ENCODE results near the gene CD300LG. TPM values are rescaled to one million over a fixed set of nuclear protein-coding genes. Genes with fewer than 3 reads are reported as not detected.

The CD300LG gene
- total and polyA plus RNA-seq, 4 experiments from 2014 or later: not detected

DNA sequence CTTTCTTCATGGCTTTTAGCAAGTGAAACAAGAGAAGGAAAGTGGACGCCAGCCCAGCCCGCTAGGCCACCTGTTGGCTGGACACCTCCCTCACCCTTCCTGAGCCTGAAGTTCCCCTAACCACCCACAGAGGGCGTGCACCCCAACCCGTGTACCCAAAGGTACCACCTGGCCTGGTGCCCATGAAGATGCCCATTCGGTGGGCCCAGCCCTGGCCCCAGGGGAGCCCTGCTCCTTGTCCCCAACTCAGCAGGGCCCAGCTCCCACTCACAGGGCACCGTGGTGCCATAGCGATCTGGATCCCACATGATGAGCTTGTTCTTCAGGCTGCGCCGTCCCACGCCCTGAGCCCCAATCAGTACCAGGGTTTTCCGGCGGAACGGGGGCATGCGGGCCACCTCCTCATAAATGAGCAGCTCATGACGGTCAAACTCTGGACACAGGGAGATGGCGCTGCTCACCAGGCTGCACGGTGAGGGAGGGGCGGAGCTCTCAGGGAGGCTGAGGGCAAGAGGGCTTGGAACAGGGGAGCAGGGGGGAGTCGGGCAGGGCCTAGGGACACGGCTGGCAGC is 33.5 kb downstream of the CD300LG start:
- H3K27me3 Mint-ChIP-seq: peaks cover 1 to 3% of the 10 kb centered on the region in 2 donors
- intact Hi-C loops (cut with micrococcal nuclease): no loop called here
- POLR2A ChIA-PET (ENCODE audit: partially characterized antibody): no interaction called here
- H3K4me3 Mint-ChIP-seq: no peak overlapping the region
- H3K9me3 ChIP-seq (ENCODE audit: control insufficient read depth in 1 of 2, low read length in 2 of 2): no peaks in the 10 kb centered on the region
- no peaks in the 10 kb centered on the region for H3K9me3 Mint-ChIP-seq
- H3K27ac ChIP-seq (ENCODE audit: low read depth, low read length): no peak overlapping the region
- no peak overlapping the region for H3K27ac Mint-ChIP-seq
- DNase-seq: peak in 4 of 5 donors; percentile 33 to 57 (median 37)
- H3K36me3 ChIP-seq (ENCODE audit: insufficient read depth, low read length): no peaks in the 10 kb centered on the region
- no peaks in the 10 kb centered on the region for H3K4me1 ChIP-seq (ENCODE audit: insufficient read depth, low read length)
- H3K4me3 ChIP-seq (ENCODE audit: low read length in 2 of 2): no peak overlapping the region
- no peaks in the 10 kb centered on the region for H3K36me3 Mint-ChIP-seq
- H3K27me3 ChIP-seq (ENCODE audit: insufficient read depth, low read length): no peaks in the 10 kb centered on the region
- peaks cover 0 to 4% (median 0%) of the 10 kb centered on the region in 4 donors for H3K4me1 Mint-ChIP-seq
- CTCF ChIA-PET (ENCODE audit: partially characterized antibody): interaction anchor here (0.8 to 5.4 kb wide), 9 partner anchors 9 to 288 kb away, joined by 3 to 37 read pairs (median 5); no protein-coding TSS in a partner anchor

DNA sequence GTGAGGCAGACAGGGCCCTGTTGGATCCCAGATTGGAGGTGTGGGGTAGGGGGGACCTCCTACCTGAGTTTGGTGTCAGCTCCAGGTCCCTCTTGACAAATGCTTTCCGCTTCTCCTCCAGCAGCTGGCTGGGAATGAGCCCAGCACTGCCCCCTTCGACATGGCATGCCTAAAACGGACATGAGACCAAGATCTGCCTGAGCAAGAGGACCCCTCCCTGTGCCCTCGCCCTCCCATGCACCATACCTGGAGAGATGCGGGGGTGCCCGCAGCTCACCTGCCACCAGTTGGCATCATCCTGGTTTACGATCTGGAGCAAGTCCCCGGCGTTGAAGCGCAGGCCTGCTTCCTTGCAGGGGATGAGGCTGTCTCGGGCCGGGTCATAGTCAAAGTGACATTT is 34.2 kb downstream of the CD300LG start:
- Mint-ChIP-seq H3K4me1 (peaks cover 0 to 4% (median 0%) of the 10 kb centered on the region in 4 donors), H3K36me3 (no peaks in the 10 kb centered on the region), H3K4me3 (no peak overlapping the region), H3K27ac (no peak overlapping the region), H3K27me3 (peaks cover 1 to 3% of the 10 kb centered on the region in 2 donors), H3K9me3 (no peaks in the 10 kb centered on the region)
- Histone ChIP-seq H3K9me3 (ENCODE audit: control insufficient read depth in 1 of 2, low read length in 2 of 2) (no peaks in the 10 kb centered on the region), H3K27ac (ENCODE audit: low read depth, low read length) (no peak overlapping the region), H3K36me3 (ENCODE audit: insufficient read depth, low read length) (no peaks in the 10 kb centered on the region), H3K27me3 (ENCODE audit: insufficient read depth, low read length) (no peaks in the 10 kb centered on the region), H3K4me1 (ENCODE audit: insufficient read depth, low read length) (no peaks in the 10 kb centered on the region), H3K4me3 (ENCODE audit: low read length in 2 of 2) (no peak overlapping the region)
- intact Hi-C loops (cut with micrococcal nuclease): no loop called here
- POLR2A ChIA-PET (ENCODE audit: partially characterized antibody): no interaction called here
- no peak for DNase-seq
- CTCF ChIA-PET (ENCODE audit: partially characterized antibody): interaction anchor here (1.1 to 5.4 kb wide), 7 partner anchors 8 to 287 kb away, joined by 4 to 37 read pairs (median 33); no protein-coding TSS in a partner anchor

DNA sequence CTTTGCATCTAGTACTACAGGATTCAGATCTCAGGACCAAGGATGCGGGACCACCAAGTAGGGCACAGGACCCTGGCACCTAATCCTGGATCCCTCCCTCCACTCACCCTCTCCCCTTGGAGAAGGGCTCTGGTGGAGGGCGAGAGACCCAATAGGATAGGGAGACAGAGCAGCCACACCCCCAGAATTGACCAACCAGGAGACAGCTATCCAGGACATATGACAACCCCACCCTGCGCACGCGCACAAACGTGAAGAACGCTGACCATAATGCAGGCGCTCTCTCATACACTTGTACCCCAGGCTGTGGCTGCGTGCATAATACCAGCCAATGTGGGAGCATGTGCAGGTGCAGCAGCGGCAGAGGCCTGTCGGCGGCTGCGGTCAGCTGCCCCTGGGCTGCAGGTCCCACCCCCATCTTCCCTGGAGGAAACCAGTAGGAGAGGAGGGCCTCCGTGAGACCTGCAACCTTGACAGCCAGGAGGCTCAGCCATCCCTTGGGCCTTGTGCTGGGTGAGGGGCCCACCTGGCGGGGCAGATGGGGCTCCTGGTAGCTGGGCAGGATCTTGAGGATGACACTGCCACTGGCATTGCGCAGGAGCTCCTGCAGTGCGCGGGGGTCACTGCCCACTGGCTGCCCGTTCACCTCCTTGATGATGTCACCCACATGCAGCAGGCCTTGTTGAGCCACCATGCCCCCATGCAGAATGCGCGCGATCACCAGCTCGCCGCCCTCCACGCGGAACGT is 35.0 kb downstream of the CD300LG start:
- H3K9me3 Mint-ChIP-seq: no peaks in the 10 kb centered on the region

DNA sequence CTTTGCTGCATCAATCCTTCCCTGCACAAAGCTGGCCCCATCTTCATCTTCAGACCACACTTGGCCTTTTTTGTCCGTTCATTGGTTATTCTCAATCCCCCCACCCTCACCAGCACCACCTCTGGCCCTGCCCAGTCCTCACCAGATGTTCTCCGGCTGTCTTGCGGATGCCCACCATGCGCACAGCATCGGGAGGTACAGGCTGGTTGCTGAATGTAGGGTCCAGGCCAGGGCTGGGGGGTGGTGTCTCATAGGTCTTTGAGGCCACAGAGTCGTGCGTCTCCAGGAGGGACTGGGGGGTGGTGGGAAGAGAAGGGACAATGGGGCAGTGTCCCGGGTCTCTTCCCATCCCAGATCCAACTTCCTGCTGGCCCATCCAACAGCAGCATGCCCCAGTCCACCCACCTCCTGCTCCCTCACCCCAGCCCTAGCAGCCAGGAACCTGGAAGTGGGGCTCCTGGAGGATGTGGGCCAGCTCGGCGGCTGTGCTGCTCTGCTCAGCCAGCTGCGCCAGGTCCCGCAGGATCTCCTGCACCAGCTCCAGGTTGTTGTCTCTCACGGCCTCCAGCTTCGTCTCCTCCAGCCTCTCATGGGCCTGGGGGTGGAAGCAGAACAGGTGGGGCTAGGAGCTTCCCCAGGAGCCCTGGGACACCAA is 35.9 kb downstream of the CD300LG start:
- Mint-ChIP-seq H3K4me3 (no peak overlapping the region), H3K27me3 (peaks cover 3 to 5% of the 10 kb centered on the region in 2 donors), H3K36me3 (no peaks in the 10 kb centered on the region), H3K27ac (no peak overlapping the region), H3K4me1 (peaks cover 0 to 4% (median 0%) of the 10 kb centered on the region in 4 donors), H3K9me3 (no peaks in the 10 kb centered on the region)
- no peaks in the 10 kb centered on the region for H3K27me3 ChIP-seq (ENCODE audit: insufficient read depth, low read length)
- DNase-seq: no peak
- no peaks in the 10 kb centered on the region for H3K4me1 ChIP-seq (ENCODE audit: insufficient read depth, low read length)
- no peak overlapping the region for H3K4me3 ChIP-seq (ENCODE audit: low read length in 2 of 2)
- no peaks in the 10 kb centered on the region for H3K36me3 ChIP-seq (ENCODE audit: insufficient read depth, low read length)
- intact Hi-C loops (cut with micrococcal nuclease): no loop called here
- ChIA-PET CTCF (ENCODE audit: partially characterized antibody) (interaction anchor here (1.0 kb wide), 1 partner anchor 45 kb away, joined by 3 read pairs; no protein-coding TSS in a partner anchor), POLR2A (ENCODE audit: partially characterized antibody) (no interaction called here)
- H3K27ac ChIP-seq (ENCODE audit: low read depth, low read length): no peak overlapping the region
- no peaks in the 10 kb centered on the region for H3K9me3 ChIP-seq (ENCODE audit: control insufficient read depth in 1 of 2, low read length in 2 of 2)

More for the DNA sequence above, 35.0 kb downstream of the CD300LG start:
- Mint-ChIP-seq H3K4me1 (peaks cover 0 to 4% (median 0%) of the 10 kb centered on the region in 4 donors), H3K27me3 (peaks cover 3 to 5% of the 10 kb centered on the region in 2 donors), H3K36me3 (no peaks in the 10 kb centered on the region), H3K4me3 (peak overlapping the region in 1 of 8 donors; percentile 63), H3K27ac (no peak overlapping the region)
- intact Hi-C loops (cut with micrococcal nuclease): no loop called here
- no peaks in the 10 kb centered on the region for H3K36me3 ChIP-seq (ENCODE audit: insufficient read depth, low read length)
- no peaks in the 10 kb centered on the region for H3K4me1 ChIP-seq (ENCODE audit: insufficient read depth, low read length)
- H3K9me3 ChIP-seq (ENCODE audit: control insufficient read depth in 1 of 2, low read length in 2 of 2): no peaks in the 10 kb centered on the region
- ChIA-PET CTCF (ENCODE audit: partially characterized antibody) (interaction anchor here (1.0 to 5.4 kb wide), 3 partner anchors 12 to 113 kb away, joined by 3 to 33 read pairs (median 33); no protein-coding TSS in a partner anchor), POLR2A (ENCODE audit: partially characterized antibody) (no interaction called here)
- H3K27me3 ChIP-seq (ENCODE audit: insufficient read depth, low read length): no peaks in the 10 kb centered on the region
- DNase-seq: no peak
- H3K4me3 ChIP-seq (ENCODE audit: low read length in 2 of 2): no peak overlapping the region
- no peak overlapping the region for H3K27ac ChIP-seq (ENCODE audit: low read depth, low read length)

DNA sequence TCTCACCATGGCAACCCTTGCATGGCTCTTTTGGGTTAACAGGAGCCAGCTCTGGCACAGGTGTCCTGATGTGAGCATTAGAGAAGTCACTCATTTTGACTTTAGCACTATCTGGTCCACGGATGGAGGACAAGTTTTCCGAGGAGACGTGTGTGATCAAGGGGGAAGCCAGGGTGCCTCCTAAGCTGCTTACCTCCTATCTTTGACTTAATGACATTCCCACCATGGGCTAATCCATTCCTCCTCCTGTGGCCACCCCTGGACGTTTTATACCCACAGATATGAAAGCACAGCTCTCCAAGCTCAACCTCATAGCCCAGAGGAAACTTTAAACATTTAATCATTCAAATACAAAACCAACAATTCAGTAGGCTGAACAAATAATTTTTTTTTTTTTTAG is 41.6 kb downstream of the CD300LG start:
- H3K4me3 Mint-ChIP-seq: no peak overlapping the region
- H3K36me3 ChIP-seq (ENCODE audit: insufficient read depth, low read length): no peaks in the 10 kb centered on the region
- no peaks in the 10 kb centered on the region for H3K4me1 ChIP-seq (ENCODE audit: insufficient read depth, low read length)
- CTCF ChIA-PET (ENCODE audit: partially characterized antibody): interaction anchor here (0.6 to 2.7 kb wide), 3 partner anchors 10 to 82 kb away, joined by 3 to 14 read pairs (median 3); no protein-coding TSS in a partner anchor
- peaks cover 4 to 6% of the 10 kb centered on the region in 2 donors for H3K27me3 Mint-ChIP-seq
- no peaks in the 10 kb centered on the region for H3K9me3 ChIP-seq (ENCODE audit: control insufficient read depth in 1 of 2, low read length in 2 of 2)
- H3K4me3 ChIP-seq (ENCODE audit: low read length in 2 of 2): no peak overlapping the region
- H3K36me3 Mint-ChIP-seq: no peaks in the 10 kb centered on the region
- peak overlapping the region in 1 of 7 donors; percentile 26 for H3K27ac Mint-ChIP-seq
- no peaks in the 10 kb centered on the region for H3K27me3 ChIP-seq (ENCODE audit: insufficient read depth, low read length)
- POLR2A ChIA-PET (ENCODE audit: partially characterized antibody): no interaction called here
- DNase-seq: no peak
- H3K9me3 Mint-ChIP-seq: no peaks in the 10 kb centered on the region
- H3K4me1 Mint-ChIP-seq: no peaks in the 10 kb centered on the region
- H3K27ac ChIP-seq (ENCODE audit: low read depth, low read length): no peak overlapping the region
- intact Hi-C loops (cut with micrococcal nuclease): no loop called here

DNA sequence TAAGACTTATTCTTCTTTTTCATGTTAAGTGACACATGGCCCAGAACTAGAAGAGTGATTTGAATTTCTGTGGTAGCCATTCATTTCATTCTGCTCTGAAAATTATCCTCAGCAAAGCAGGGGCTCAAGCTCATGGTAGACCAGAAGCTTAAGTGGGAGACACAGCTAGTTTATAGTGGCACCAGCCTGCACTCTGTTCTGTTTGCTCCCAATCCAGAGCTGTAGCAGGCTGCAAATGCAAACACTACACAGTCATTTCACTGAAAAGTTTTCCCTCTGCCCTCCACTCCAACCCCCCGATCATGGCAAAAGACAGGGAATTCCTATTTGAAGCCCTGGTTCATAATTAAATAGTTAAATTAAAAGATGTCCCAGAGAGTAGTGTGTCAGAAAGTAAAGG is 43.3 kb downstream of the CD300LG start:
- ChIA-PET CTCF (ENCODE audit: partially characterized antibody) (no interaction called here), POLR2A (ENCODE audit: partially characterized antibody) (no interaction called here)
- intact Hi-C loops (cut with micrococcal nuclease): no loop called here
- no peak for DNase-seq
- Mint-ChIP-seq H3K27me3 (peaks cover 2 to 6% of the 10 kb centered on the region in 2 donors), H3K27ac (no peak overlapping the region), H3K4me3 (no peak overlapping the region), H3K9me3 (no peaks in the 10 kb centered on the region), H3K4me1 (no peaks in the 10 kb centered on the region), H3K36me3 (no peaks in the 10 kb centered on the region)
- H3K4me3 ChIP-seq (ENCODE audit: low read length in 2 of 2): no peak overlapping the region
- no peaks in the 10 kb centered on the region for H3K36me3 ChIP-seq (ENCODE audit: insufficient read depth, low read length)
- H3K27me3 ChIP-seq (ENCODE audit: insufficient read depth, low read length): no peaks in the 10 kb centered on the region
- H3K27ac ChIP-seq (ENCODE audit: low read depth, low read length): no peak overlapping the region
- H3K4me1 ChIP-seq (ENCODE audit: insufficient read depth, low read length): no peaks in the 10 kb centered on the region
- H3K9me3 ChIP-seq (ENCODE audit: control insufficient read depth in 1 of 2, low read length in 2 of 2): no peaks in the 10 kb centered on the region
